ENCODE measurements around the gene UBE3D. TPM values are rescaled to one million over a fixed set of nuclear protein-coding genes. Genes with fewer than 3 reads are reported as not detected.

Gene UBE3D
- total RNA-seq, 1 experiment from 2014 or later = 14.0 TPM

DNA sequence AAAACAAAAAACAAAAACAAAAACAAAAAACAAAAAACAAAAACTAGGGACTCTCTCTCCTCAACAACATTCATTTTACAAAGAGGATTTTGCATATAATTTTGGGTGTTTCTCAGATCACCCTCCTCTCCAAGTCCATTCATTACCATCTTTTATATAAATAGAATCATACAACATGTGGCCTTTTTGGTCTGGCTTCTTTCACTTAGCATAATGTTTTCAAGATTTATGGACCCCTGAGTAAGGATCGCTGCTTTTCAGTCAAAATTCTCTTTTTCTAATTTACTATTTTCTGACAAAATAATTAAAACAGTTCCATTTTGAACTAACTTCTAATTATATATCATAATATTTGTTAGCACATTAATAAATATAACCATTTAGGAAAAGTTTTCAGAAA, 94.8 kb downstream of the UBE3D start:
- TF ChIP-seq TP53 (CRISPR knock-in tag; IDR thresholded peaks at IDR 0.05) (no peak), NFYB (CRISPR knock-in tag; conservative IDR thresholded peaks at IDR 0.05; ENCODE audit: low read depth) (no peak), ETV6 (CRISPR knock-in tag; IDR thresholded peaks at IDR 0.05) (no peak), TEAD1 (CRISPR knock-in tag; IDR thresholded peaks at IDR 0.05) (no peak), JAZF1 (CRISPR knock-in tag; IDR thresholded peaks at IDR 0.05) (no peak), ZNF263 (CRISPR knock-in tag; IDR thresholded peaks at IDR 0.05; ENCODE audit: low read depth) (no peak), ZNF423 (CRISPR knock-in tag; IDR thresholded peaks at IDR 0.05) (no peak), NFATC4 (CRISPR knock-in tag; IDR thresholded peaks at IDR 0.05) (no peak)
- TF ChIP-seq, protein P1, sequence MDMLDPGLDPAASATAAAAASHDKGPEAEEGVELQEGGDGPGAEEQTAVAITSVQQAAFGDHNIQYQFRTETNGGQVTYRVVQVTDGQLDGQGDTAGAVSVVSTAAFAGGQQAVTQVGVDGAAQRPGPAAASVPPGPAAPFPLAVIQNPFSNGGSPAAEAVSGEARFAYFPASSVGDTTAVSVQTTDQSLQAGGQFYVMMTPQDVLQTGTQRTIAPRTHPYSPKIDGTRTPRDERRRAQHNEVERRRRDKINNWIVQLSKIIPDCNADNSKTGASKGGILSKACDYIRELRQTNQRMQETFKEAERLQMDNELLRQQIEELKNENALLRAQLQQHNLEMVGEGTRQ (CRISPR knock-in tag; IDR thresholded peaks at IDR 0.05) = no peak
- TF ChIP-seq, protein P2, sequence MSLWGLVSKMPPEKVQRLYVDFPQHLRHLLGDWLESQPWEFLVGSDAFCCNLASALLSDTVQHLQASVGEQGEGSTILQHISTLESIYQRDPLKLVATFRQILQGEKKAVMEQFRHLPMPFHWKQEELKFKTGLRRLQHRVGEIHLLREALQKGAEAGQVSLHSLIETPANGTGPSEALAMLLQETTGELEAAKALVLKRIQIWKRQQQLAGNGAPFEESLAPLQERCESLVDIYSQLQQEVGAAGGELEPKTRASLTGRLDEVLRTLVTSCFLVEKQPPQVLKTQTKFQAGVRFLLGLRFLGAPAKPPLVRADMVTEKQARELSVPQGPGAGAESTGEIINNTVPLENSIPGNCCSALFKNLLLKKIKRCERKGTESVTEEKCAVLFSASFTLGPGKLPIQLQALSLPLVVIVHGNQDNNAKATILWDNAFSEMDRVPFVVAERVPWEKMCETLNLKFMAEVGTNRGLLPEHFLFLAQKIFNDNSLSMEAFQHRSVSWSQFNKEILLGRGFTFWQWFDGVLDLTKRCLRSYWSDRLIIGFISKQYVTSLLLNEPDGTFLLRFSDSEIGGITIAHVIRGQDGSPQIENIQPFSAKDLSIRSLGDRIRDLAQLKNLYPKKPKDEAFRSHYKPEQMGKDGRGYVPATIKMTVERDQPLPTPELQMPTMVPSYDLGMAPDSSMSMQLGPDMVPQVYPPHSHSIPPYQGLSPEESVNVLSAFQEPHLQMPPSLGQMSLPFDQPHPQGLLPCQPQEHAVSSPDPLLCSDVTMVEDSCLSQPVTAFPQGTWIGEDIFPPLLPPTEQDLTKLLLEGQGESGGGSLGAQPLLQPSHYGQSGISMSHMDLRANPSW (CRISPR knock-in tag; conservative IDR thresholded peaks at IDR 0.05; ENCODE audit: low read depth) = no peak

DNA sequence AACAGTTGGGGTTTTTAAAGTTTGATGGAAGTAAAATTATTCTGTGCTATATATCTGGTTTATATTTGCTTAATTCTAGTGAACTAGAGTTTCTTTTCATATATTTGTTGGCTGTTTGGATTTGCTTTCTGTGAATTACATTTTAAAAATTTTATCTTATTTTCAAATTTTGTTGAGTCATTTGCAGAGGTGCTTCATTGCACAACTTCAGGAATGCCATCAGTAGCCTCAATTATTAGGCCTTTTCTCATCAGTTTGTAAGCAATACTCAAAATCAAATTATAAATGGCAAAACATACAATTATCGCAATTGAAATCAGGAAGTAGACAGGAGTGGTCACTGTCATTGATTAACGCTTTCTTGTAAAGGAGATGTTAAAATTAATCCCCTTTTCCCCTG, 96.9 kb downstream of the UBE3D start:
- ATAC-seq (no peak), DNase-seq (ENCODE audit: low spot score) (no peak)
- H3K27ac Mint-ChIP-seq = no peak overlapping the region
- POLR2A ChIA-PET = no interaction called here
- H3K27me3 Mint-ChIP-seq (ENCODE audit: low read depth) = no peaks in the 10 kb centered on the region
- CTCF ChIA-PET = no interaction called here
- H3K9me3 Mint-ChIP-seq = no peaks in the 10 kb centered on the region
- no peak overlapping the region for H3K4me3 Mint-ChIP-seq
- H3K36me3 Mint-ChIP-seq = no peaks in the 10 kb centered on the region
- no peaks in the 10 kb centered on the region for H3K4me1 Mint-ChIP-seq
- TF ChIP-seq NR2C2 (CRISPR knock-in tag; IDR thresholded peaks at IDR 0.05) (no peak), RELA (CRISPR knock-in tag; IDR thresholded peaks at IDR 0.05; ENCODE audit: borderline replicate concordance) (no peak), JUN (CRISPR knock-in tag; IDR thresholded peaks at IDR 0.05) (no peak), ZNF219 (CRISPR knock-in tag; IDR thresholded peaks at IDR 0.05; ENCODE audit: borderline replicate concordance) (no peak), ZNF512 (CRISPR knock-in tag; IDR thresholded peaks at IDR 0.05; ENCODE audit: borderline replicate concordance) (no peak), ZSCAN18 (CRISPR knock-in tag; IDR thresholded peaks at IDR 0.05) (no peak), ZNF532 (CRISPR knock-in tag; IDR thresholded peaks at IDR 0.05; ENCODE audit: borderline replicate concordance) (no peak), NFE2L1 (CRISPR knock-in tag; IDR thresholded peaks at IDR 0.05) (no peak), PRRX2 (CRISPR knock-in tag; IDR thresholded peaks at IDR 0.05) (no peak), ZNF423 (CRISPR knock-in tag; IDR thresholded peaks at IDR 0.05) (no peak), E2F5 (CRISPR knock-in tag; IDR thresholded peaks at IDR 0.05) (no peak), ZBTB21 (CRISPR knock-in tag; IDR thresholded peaks at IDR 0.05; ENCODE audit: borderline replicate concordance) (no peak), CREM (CRISPR knock-in tag; IDR thresholded peaks at IDR 0.05) (no peak)
- TF ChIP-seq, protein P3, sequence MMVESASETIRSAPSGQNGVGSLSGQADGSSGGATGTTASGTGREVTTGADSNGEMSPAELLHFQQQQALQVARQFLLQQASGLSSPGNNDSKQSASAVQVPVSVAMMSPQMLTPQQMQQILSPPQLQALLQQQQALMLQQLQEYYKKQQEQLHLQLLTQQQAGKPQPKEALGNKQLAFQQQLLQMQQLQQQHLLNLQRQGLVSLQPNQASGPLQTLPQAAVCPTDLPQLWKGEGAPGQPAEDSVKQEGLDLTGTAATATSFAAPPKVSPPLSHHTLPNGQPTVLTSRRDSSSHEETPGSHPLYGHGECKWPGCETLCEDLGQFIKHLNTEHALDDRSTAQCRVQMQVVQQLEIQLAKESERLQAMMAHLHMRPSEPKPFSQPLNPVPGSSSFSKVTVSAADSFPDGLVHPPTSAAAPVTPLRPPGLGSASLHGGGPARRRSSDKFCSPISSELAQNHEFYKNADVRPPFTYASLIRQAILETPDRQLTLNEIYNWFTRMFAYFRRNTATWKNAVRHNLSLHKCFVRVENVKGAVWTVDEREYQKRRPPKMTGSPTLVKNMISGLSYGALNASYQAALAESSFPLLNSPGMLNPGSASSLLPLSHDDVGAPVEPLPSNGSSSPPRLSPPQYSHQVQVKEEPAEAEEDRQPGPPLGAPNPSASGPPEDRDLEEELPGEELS (CRISPR knock-in tag; IDR thresholded peaks at IDR 0.05) = no peak

More for the DNA sequence above, 94.8 kb downstream of the UBE3D start:
- Mint-ChIP-seq H3K4me3 (no peak overlapping the region), H3K27ac (no peak overlapping the region), H3K36me3 (no peaks in the 10 kb centered on the region), H3K9me3 (no peaks in the 10 kb centered on the region), H3K27me3 (ENCODE audit: low read depth) (no peaks in the 10 kb centered on the region), H3K4me1 (no peaks in the 10 kb centered on the region)
- ATAC-seq (no peak), DNase-seq (ENCODE audit: low spot score) (no peak)
- CTCF ChIA-PET = no interaction called here
- POLR2A ChIA-PET = no interaction called here
